Activated CD8-positive, alpha-beta T cell treated with anti-CD3 and anti-CD28 coated beads for 36 hours (primary cell): ENCODE results near the gene USP19. TPM values are rescaled to one million over a fixed set of nuclear protein-coding genes. Genes with fewer than 3 reads are reported as not detected.

Experiments used
- ATAC-seq: fragments of 200-7000 bp; cut with Tn5 transposase; one replicate; pipeline ENCODE4 v1.10.0; 2021; ENCODE audit warnings: mild to moderate bottlenecking, moderate library complexity
- CTCF ChIA-PET: fragments of 350-600 bp; sonication (Branson Sonifier 250); formaldehyde crosslinking; loops from one replicate; lab custom pipeline; 2021; ENCODE audit warnings: antibody characterized with exemption; lab: Charles Lee
- POLR2A ChIA-PET: fragments of 350-600 bp; sonication (Branson Sonifier 250); formaldehyde crosslinking; loops from one replicate; lab custom pipeline; 2021; ENCODE audit warnings: antibody characterized with exemption; lab: Charles Lee
- DNase-seq: peaks from one replicate; pipeline ENCODE4 v3.0.0-alpha.2; 2020
- H3K27ac Mint-ChIP-seq: one replicate; pipeline ENCODE4 v1.8.0; 2021; ENCODE audit warnings: mild to moderate bottlenecking, mixed read lengths
- H3K27me3 Mint-ChIP-seq: one replicate; pipeline ENCODE4 v1.8.0; 2021; ENCODE audit warnings: mixed read lengths
- H3K36me3 Mint-ChIP-seq: one replicate; pipeline ENCODE4 v1.8.0; 2021; ENCODE audit warnings: low read depth, mixed read lengths
- H3K4me1 Mint-ChIP-seq: one replicate; pipeline ENCODE4 v1.8.0; 2021; ENCODE audit warnings: low read depth, mixed read lengths
- H3K4me3 Mint-ChIP-seq: one replicate; pipeline ENCODE4 v1.8.0; 2021; ENCODE audit warnings: mild to moderate bottlenecking, moderate library complexity, mixed read lengths
- H3K9me3 Mint-ChIP-seq: one replicate; pipeline ENCODE4 v1.8.0; 2021; ENCODE audit warnings: mixed read lengths
- CTCF ChIP-seq: fragments of 200-600 bp; IDR thresholded peaks from one replicate; pipeline ENCODE4 v1.8.0; 2022; ENCODE audit warnings: antibody characterized with exemption, mild to moderate bottlenecking
- intact Hi-C: fragments of 100-400 bp; cut with micrococcal nuclease; formaldehyde crosslinking; loops from one replicate; pipeline ENCODE4 v1.10.0; 2022
- total RNA-seq, 2 experiments: library from RNA; stranded (reverse); gene quantifications; one replicate each; pipeline ENCODE4 v1.2.3, GENCODE V29; 2021

USP19 gene
- total RNA-seq, 2 experiments from 2014 or later, result 41.0 to 41.6 TPM

GRCh38 chr3:49158792-49159191 lies 38.2 kb upstream of the USP19 start:
- POLR2A ChIA-PET, result interaction anchor here (2.9 kb wide), 1 partner anchor 65 kb away, joined by 14 read pairs; the partner anchor contains the start of gene QRICH1
- Mint-ChIP-seq H3K4me3 (no peak overlapping the region), H3K9me3 (no peaks in the 10 kb centered on the region)

GRCh38 chr3:49158103-49158709 lies 37.6 kb upstream of the USP19 start:
- TF ChIP-seq CTCF, result peak; percentile 58
- ATAC-seq (peak; percentile 90), DNase-seq (peak; percentile 84)
- H3K36me3 Mint-ChIP-seq, result peaks cover 6% of the 10 kb centered on the region
- peaks cover 19% of the 10 kb centered on the region for H3K4me1 Mint-ChIP-seq
- H3K4me3 Mint-ChIP-seq, result no peak overlapping the region
- H3K27me3 Mint-ChIP-seq, result no peaks in the 10 kb centered on the region
- intact Hi-C loops, result loop anchor here (2.0 kb wide), 1 partner anchor 63 kb away; the partner anchor contains the start of gene QRICH1
- POLR2A ChIA-PET, result interaction anchor here (0.6 to 2.9 kb wide), 2 partner anchors 29 to 65 kb away, joined by 3 to 14 read pairs; partner anchors contain the start of gene QRICH1
- CTCF ChIA-PET, result interaction anchor here (1.2 to 2.7 kb wide), 7 partner anchors 10 to 291 kb away, joined by 3 to 17 read pairs (median 5); partner anchors contain the start of genes KLHDC8B, QRICH1 and USP19
- no peaks in the 10 kb centered on the region for H3K9me3 Mint-ChIP-seq
- peak overlapping the region; percentile 14 for H3K27ac Mint-ChIP-seq

More at GRCh38 chr3:49158792-49159191, 38.2 kb upstream of the USP19 start:
- DNase-seq (no peak), ATAC-seq (no peak)
- Mint-ChIP-seq H3K27me3 (no peaks in the 10 kb centered on the region), H3K36me3 (peaks cover 11% of the 10 kb centered on the region), H3K4me1 (peaks cover 23% of the 10 kb centered on the region), H3K27ac (no peak overlapping the region)
- TF ChIP-seq CTCF, result no peak
- intact Hi-C loops, result loop anchor here (2.0 kb wide), 1 partner anchor 64 kb away; the partner anchor contains the start of gene QRICH1
- CTCF ChIA-PET, result interaction anchor here (1.4 to 2.7 kb wide), 3 partner anchors 12 to 290 kb away, joined by 4 to 17 read pairs (median 13); partner anchors contain the start of gene KLHDC8B

GRCh38 chr3:49157289-49157688 lies 36.7 kb upstream of the USP19 start:
- H3K9me3 Mint-ChIP-seq, result no peaks in the 10 kb centered on the region
- H3K4me3 Mint-ChIP-seq, result no peak overlapping the region
- ChIA-PET CTCF (interaction anchor here (1.2 to 2.7 kb wide), 7 partner anchors 11 to 169 kb away, joined by 3 to 17 read pairs (median 5); partner anchors contain the start of genes KLHDC8B, QRICH1 and USP19), POLR2A (interaction anchor here (2.9 kb wide), 1 partner anchor 64 kb away, joined by 14 read pairs; the partner anchor contains the start of gene QRICH1)
- H3K4me1 Mint-ChIP-seq, result peaks cover 12% of the 10 kb centered on the region
- H3K27me3 Mint-ChIP-seq, result no peaks in the 10 kb centered on the region
- ATAC-seq (no peak), DNase-seq (no peak)
- intact Hi-C loops, result no loop called here
- no peak for TF ChIP-seq CTCF
- peaks cover 2% of the 10 kb centered on the region for H3K36me3 Mint-ChIP-seq
- H3K27ac Mint-ChIP-seq, result no peak overlapping the region

GRCh38 chr3:49153349-49153912 lies 32.8 kb upstream of the USP19 start:
- Mint-ChIP-seq H3K36me3 (no peaks in the 10 kb centered on the region), H3K27me3 (no peaks in the 10 kb centered on the region), H3K9me3 (no peaks in the 10 kb centered on the region), H3K27ac (no peak overlapping the region), H3K4me1 (no peaks in the 10 kb centered on the region), H3K4me3 (no peak overlapping the region)
- ChIA-PET POLR2A (interaction anchor here (1.0 kb wide), 1 partner anchor 125 kb away, joined by 3 read pairs; no protein-coding TSS in a partner anchor), CTCF (interaction anchor here (1.4 kb wide), 1 partner anchor 165 kb away, joined by 5 read pairs; no protein-coding TSS in a partner anchor)
- intact Hi-C loops, result no loop called here
- DNase-seq, result no peak
- ATAC-seq, result no peak
- TF ChIP-seq CTCF, result no peak
